ENCODE data around the gene USH1G. TPM values are rescaled to one million over a fixed set of nuclear protein-coding genes. Genes with fewer than 3 reads are reported as not detected.

The USH1G gene
- total and polyA plus RNA-seq, 2 of the 13 experiments (the other 11 are each of a cell fraction or from before 2014, with no cell fraction given): 0.04 TPM; not detected in 1

DNA sequence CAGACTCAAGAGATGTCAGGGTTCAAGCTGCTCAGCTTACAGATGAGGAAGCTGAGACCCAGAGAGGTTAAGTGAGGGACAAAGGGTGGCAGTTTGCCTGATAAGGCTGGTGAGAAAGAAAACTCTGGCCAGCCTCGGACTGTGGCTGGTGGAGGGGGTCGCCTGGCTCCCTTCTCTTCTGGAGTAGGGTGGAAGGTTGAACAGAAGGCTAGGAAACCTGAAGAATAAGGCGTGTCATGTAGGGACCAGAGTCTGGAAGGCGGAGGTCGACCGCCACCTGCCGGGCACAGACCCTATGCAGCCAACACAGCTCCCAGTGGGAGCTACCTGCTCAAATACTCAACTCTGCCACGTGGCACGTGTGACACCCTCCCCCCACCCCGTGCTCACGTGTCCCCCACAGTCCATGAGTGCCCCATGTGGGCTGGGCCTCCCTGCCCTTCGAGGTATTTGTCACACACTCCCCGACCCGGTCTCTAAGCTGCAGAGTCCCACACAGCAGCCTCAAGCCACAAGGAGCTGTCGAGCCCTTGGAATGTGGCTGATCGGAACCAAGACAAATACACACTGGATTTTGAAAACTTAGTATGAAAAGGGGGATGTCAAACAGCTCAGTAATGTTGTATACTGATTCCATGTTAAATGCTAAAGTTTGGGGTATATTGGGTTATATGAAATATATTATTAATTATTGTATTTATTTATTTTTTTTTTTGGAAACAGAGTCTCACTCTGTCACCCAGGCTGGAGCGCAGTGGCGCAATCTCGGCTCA lies 37.7 kb upstream of the USH1G start (continued):
- peak; percentile 50; the same call in 1 of the 2 replicates for TF ChIP-seq ZNF263 (CRISPR knock-in tag; IDR thresholded peaks at IDR 0.05)
- TF ChIP-seq, protein P1, sequence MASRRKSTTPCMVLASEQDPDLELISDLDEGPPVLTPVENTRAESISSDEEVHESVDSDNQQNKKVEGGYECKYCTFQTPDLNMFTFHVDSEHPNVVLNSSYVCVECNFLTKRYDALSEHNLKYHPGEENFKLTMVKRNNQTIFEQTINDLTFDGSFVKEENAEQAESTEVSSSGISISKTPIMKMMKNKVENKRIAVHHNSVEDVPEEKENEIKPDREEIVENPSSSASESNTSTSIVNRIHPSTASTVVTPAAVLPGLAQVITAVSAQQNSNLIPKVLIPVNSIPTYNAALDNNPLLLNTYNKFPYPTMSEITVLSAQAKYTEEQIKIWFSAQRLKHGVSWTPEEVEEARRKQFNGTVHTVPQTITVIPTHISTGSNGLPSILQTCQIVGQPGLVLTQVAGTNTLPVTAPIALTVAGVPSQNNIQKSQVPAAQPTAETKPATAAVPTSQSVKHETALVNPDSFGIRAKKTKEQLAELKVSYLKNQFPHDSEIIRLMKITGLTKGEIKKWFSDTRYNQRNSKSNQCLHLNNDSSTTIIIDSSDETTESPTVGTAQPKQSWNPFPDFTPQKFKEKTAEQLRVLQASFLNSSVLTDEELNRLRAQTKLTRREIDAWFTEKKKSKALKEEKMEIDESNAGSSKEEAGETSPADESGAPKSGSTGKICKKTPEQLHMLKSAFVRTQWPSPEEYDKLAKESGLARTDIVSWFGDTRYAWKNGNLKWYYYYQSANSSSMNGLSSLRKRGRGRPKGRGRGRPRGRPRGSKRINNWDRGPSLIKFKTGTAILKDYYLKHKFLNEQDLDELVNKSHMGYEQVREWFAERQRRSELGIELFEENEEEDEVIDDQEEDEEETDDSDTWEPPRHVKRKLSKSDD (CRISPR knock-in tag; IDR thresholded peaks at IDR 0.05; ENCODE audit: low read depth): 0 out of 2 replicates have a peak, but pooled peaks have one; percentile 17
- TF ChIP-seq, protein P2, sequence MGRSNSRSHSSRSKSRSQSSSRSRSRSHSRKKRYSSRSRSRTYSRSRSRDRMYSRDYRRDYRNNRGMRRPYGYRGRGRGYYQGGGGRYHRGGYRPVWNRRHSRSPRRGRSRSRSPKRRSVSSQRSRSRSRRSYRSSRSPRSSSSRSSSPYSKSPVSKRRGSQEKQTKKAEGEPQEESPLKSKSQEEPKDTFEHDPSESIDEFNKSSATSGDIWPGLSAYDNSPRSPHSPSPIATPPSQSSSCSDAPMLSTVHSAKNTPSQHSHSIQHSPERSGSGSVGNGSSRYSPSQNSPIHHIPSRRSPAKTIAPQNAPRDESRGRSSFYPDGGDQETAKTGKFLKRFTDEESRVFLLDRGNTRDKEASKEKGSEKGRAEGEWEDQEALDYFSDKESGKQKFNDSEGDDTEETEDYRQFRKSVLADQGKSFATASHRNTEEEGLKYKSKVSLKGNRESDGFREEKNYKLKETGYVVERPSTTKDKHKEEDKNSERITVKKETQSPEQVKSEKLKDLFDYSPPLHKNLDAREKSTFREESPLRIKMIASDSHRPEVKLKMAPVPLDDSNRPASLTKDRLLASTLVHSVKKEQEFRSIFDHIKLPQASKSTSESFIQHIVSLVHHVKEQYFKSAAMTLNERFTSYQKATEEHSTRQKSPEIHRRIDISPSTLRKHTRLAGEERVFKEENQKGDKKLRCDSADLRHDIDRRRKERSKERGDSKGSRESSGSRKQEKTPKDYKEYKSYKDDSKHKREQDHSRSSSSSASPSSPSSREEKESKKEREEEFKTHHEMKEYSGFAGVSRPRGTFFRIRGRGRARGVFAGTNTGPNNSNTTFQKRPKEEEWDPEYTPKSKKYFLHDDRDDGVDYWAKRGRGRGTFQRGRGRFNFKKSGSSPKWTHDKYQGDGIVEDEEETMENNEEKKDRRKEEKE (IDR thresholded peaks at IDR 0.05): no peak
- TF ChIP-seq RORA (CRISPR knock-in tag; IDR thresholded peaks at IDR 0.05): no peak
- peak; percentile 68; the same call in 1 of the 2 replicates for TF ChIP-seq YEATS2 (CRISPR knock-in tag; IDR thresholded peaks at IDR 0.05; ENCODE audit: borderline replicate concordance)
- peak; percentile 72; the same call in 1 of the 2 replicates for TF ChIP-seq ZBTB26 (CRISPR knock-in tag; IDR thresholded peaks at IDR 0.05; ENCODE audit: borderline replicate concordance)
- no peak for TF ChIP-seq IRF1 (CRISPR knock-in tag; IDR thresholded peaks at IDR 0.05; ENCODE audit: low read depth)
- no peak for TF ChIP-seq NR2C2 (CRISPR knock-in tag; IDR thresholded peaks at IDR 0.05; ENCODE audit: borderline replicate concordance)
- no peak for TF ChIP-seq FIP1L1 (IDR thresholded peaks at IDR 0.05; ENCODE audit: borderline replicate concordance, insufficient read depth, low read depth, low read length)
- TF ChIP-seq, protein P3, sequence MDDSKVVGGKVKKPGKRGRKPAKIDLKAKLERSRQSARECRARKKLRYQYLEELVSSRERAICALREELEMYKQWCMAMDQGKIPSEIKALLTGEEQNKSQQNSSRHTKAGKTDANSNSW (CRISPR knock-in tag; IDR thresholded peaks at IDR 0.05; ENCODE audit: borderline replicate concordance): peak; percentile 92; the same call in 1 of the 2 replicates
- TF ChIP-seq MYC (CRISPR knock-in tag; IDR thresholded peaks at IDR 0.05; ENCODE audit: borderline replicate concordance): peak; percentile 98
- 0 out of 2 replicates have a peak, but pooled peaks have one; percentile 57 for TF ChIP-seq ZNF749 (CRISPR knock-in tag; IDR thresholded peaks at IDR 0.05; ENCODE audit: borderline replicate concordance)
- TF ChIP-seq, protein P4, sequence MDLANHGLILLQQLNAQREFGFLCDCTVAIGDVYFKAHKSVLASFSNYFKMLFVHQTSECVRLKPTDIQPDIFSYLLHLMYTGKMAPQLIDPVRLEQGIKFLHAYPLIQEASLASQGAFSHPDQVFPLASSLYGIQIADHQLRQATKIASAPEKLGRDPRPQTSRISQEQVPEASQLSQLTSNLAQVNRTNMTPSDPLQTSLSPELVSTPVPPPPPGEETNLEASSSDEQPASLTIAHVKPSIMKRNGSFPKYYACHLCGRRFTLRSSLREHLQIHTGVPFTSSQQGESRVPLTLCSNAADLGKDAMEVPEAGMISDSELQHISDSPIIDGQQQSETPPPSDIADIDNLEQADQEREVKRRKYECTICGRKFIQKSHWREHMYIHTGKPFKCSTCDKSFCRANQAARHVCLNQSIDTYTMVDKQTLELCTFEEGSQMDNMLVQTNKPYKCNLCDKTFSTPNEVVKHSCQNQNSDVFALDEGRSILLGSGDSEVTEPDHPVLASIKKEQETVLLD (CRISPR knock-in tag; IDR thresholded peaks at IDR 0.05; ENCODE audit: low read depth): no peak
- TF ChIP-seq, protein P5, sequence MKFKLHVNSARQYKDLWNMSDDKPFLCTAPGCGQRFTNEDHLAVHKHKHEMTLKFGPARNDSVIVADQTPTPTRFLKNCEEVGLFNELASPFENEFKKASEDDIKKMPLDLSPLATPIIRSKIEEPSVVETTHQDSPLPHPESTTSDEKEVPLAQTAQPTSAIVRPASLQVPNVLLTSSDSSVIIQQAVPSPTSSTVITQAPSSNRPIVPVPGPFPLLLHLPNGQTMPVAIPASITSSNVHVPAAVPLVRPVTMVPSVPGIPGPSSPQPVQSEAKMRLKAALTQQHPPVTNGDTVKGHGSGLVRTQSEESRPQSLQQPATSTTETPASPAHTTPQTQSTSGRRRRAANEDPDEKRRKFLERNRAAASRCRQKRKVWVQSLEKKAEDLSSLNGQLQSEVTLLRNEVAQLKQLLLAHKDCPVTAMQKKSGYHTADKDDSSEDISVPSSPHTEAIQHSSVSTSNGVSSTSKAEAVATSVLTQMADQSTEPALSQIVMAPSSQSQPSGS (CRISPR knock-in tag; IDR thresholded peaks at IDR 0.05): no peak; the same call in 1 of the 2 replicates
- no peak for TF ChIP-seq MZF1 (CRISPR knock-in tag; IDR thresholded peaks at IDR 0.05; ENCODE audit: borderline replicate concordance)

All from HepG2 (cell line).